ENCODE results near the gene LRCH3. TPM values are rescaled to one million over a fixed set of nuclear protein-coding genes. Genes with fewer than 3 reads are reported as not detected.
A peak's percentile ranks its signal among the peaks of the same experiment; 100 is the strongest.

The LRCH3 gene
- total RNA-seq, 4 donors from 2014 or later: 47.3 to 74.1 (median 70.6) TPM

DNA sequence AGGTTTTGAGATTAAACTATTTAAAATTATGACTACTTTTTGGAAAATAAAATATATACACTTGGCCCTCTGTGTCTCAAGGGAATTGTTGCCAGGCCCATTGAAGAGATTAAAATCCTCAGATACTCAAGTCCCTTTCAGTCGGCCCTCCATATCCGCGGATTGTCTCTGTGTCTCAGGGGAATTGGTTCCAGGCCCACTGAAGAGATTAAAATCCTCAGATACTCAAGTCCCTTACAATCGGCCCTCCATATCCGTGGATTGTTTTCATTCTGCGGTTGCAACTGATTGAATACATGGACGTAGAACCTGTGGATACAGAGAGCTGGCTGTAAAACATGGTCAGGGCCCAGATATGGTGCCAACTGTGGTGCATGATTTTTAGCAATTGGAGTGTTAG is 15.7 kb upstream of the LRCH3 start:
- no peaks in the 10 kb centered on the region for H3K9me3 ChIP-seq
- H3K4me3 ChIP-seq: no peak overlapping the region
- no peak for DNase-seq (ENCODE audit: low spot score in 2 of 2)
- H3K4me1 ChIP-seq: no peaks in the 10 kb centered on the region
- peaks cover 0 to 96% (median 35%) of the 10 kb centered on the region in 3 donors for H3K36me3 ChIP-seq
- no peak for TF ChIP-seq CTCF (IDR thresholded peaks at IDR 0.05)
- no peak for TF ChIP-seq POLR2A (IDR thresholded peaks at IDR 0.05)
- 79 to 80% methylated on average over 7 of the region's 7 CpGs for WGBS, 2 donors
- H3K27ac ChIP-seq: peak overlapping the region in 1 of 4 donors; percentile 13
- H3K27me3 ChIP-seq: no peaks in the 10 kb centered on the region

DNA sequence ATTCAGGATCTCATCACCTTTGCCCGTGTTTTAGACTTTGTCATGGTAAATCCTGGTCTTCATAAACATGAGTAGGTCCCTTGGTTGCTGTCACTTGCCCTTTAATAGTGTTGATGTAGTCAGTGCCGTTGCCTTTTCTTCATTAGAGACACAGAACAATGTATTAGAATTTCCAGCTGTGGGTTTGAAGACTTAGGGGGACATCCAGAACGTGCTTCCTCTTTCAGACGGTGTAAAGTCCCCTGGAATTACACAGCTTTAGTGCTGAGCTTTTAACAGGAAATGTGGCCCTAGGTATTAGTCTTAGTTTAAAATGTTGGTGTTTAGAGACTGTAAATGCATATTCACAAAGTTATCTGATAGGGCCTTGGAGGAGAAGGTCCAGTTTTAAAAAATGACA is 8.8 kb upstream of the LRCH3 start:
- H3K36me3 ChIP-seq: peaks cover 0 to 63% (median 21%) of the 10 kb centered on the region in 3 donors
- no peaks in the 10 kb centered on the region for H3K4me1 ChIP-seq
- 62 to 72% methylated on average over 4 of the region's 4 CpGs for WGBS, 2 donors

DNA sequence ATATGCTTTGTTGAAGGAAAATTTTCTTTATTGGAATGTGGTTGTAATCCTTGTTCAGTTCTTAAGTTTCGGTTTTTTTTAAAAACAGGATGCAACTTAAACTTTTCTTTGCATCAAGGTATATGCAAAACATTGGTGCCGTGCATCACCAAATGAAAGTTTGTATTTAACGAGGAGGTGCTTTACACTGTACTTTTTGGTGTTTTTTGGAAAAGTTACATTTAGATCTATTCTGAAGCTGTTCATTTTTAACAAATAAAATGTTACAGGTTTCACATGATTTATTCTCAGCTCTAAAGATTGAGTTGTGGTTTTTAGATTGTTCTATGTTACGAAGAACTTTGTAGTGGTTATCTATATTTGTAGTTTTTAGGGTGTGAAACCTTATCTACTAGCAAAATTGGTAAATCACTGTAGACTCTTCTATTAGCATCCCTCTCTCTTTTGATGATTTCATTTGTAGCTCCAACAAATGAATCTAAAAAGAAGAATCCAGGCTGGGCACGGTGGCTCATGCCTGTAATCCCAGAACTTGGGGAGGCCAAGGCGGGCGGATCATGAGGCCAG is 7.0 kb upstream of the LRCH3 start:
- Histone ChIP-seq H3K27me3 (no peaks in the 10 kb centered on the region), H3K27ac (no peak overlapping the region), H3K4me3 (no peak overlapping the region), H3K36me3 (peaks cover 0 to 46% (median 12%) of the 10 kb centered on the region in 3 donors), H3K9me3 (no peaks in the 10 kb centered on the region), H3K4me1 (no peaks in the 10 kb centered on the region)
- 94% methylated on average over 7 of the region's 7 CpGs for WGBS, 2 donors
- TF ChIP-seq EP300 (IDR thresholded peaks at IDR 0.05): no peak
- TF ChIP-seq POLR2A (IDR thresholded peaks at IDR 0.05): no peak
- TF ChIP-seq CTCF (IDR thresholded peaks at IDR 0.05): no peak
- DNase-seq (ENCODE audit: low spot score in 2 of 2): no peak

More for the DNA sequence above, 8.8 kb upstream of the LRCH3 start:
- Histone ChIP-seq H3K9me3 (no peaks in the 10 kb centered on the region), H3K4me3 (no peak overlapping the region), H3K27me3 (no peaks in the 10 kb centered on the region), H3K27ac (no peak overlapping the region)
- TF ChIP-seq POLR2A (IDR thresholded peaks at IDR 0.05) (no peak), CTCF (IDR thresholded peaks at IDR 0.05) (no peak)
- DNase-seq (ENCODE audit: low spot score in 2 of 2): no peak

GRCh38 chr3:197787412-197787811 is 3.6 kb upstream of the LRCH3 start:
- 72 to 79% methylated on average over 1 of the region's 1 CpG for WGBS, 2 donors
- TF ChIP-seq CTCF (IDR thresholded peaks at IDR 0.05) (no peak), POLR2A (IDR thresholded peaks at IDR 0.05) (no peak), EP300 (IDR thresholded peaks at IDR 0.05) (no peak)
- Histone ChIP-seq H3K27me3 (no peaks in the 10 kb centered on the region), H3K27ac (no peak overlapping the region), H3K36me3 (peaks cover 0 to 12% (median 0%) of the 10 kb centered on the region in 3 donors), H3K4me1 (peaks cover 0 to 9% (median 2%) of the 10 kb centered on the region in 4 donors), H3K4me3 (no peak overlapping the region), H3K9me3 (no peaks in the 10 kb centered on the region)
- DNase-seq (ENCODE audit: low spot score in 2 of 2): no peak

DNA sequence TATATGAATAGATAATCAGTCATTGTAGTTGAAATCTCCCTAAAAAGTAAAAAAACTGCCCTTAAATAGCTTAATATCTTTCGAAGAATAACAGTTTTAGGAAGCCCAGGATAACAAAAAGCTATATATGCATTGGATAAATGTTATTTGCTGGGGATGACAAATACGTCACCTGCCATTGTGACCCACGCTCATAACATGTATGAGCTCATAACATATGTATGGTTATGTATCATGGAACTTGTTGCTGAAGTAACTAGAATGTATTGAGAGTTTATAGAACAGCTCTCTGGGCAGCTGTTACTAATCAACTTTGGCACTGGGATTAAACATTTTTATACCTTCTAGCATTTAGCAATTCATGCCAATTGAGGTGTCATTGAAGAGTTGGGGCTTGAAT is 1.7 kb upstream of the LRCH3 start:
- 87 to 88% methylated on average over 3 of the region's 3 CpGs for WGBS, 2 donors
- no peak for TF ChIP-seq CTCF (IDR thresholded peaks at IDR 0.05)
- no peak for TF ChIP-seq POLR2A (IDR thresholded peaks at IDR 0.05)
- TF ChIP-seq EP300 (IDR thresholded peaks at IDR 0.05): no peak
- H3K36me3 ChIP-seq: no peaks in the 10 kb centered on the region

More for the DNA sequence above, 1.7 kb upstream of the LRCH3 start:
- no peak for DNase-seq (ENCODE audit: low spot score in 2 of 2)
- Histone ChIP-seq H3K9me3 (no peaks in the 10 kb centered on the region), H3K27ac (peak overlapping the region in 1 of 4 donors; percentile 99), H3K4me1 (peaks cover 0 to 27% (median 16%) of the 10 kb centered on the region in 4 donors), H3K27me3 (no peaks in the 10 kb centered on the region), H3K4me3 (no peak overlapping the region)

Measured in tibial nerve (tissue), 4 donors.